Activated CD8-positive, alpha-beta memory T cell treated with anti-CD3 and anti-CD28 coated beads for 1 hour (primary cell): ENCODE results near the gene SLC51A.
"Not testable (repeated sequence)": the region's sequence is repeated elsewhere in the genome, so short reads cannot be mapped to it uniquely, and the experiment has no call there.

Experiments
- DNase-seq, 2 donors: peaks; one replicate each; pipeline ENCODE4 v3.0.0-alpha.2; 2020; ENCODE audit warnings: low read depth in 1 of 2; ENCODE audit errors: extremely low read depth in 1 of 2

Gene SLC51A

DNA sequence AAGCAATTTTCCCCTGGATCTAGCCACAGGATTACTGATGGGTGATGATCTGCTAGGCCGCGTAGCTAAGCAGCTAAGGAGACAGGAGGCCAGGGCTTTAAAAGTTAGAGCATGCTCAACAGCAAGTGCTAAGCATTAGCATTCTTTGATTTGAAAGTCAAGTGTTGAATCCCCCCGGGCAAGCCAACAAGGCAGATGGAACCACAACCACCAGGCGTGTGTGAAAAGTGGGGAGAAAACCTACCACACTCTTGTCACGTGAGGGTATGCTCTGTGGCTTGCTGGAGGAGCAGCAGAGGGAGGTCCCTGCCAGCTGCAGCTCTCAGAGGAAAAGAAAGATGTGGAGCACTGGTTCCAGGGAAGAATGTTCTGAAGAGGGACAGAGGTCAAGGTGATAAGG is 20.9 kb downstream of the SLC51A start:
- no peak for DNase-seq

- DNase-seq: no peak
Measured at GRCh38 chr3:196238612-196239560, 22.6 kb downstream of the SLC51A start.

GRCh38 chr3:196240424-196240823 is 24.1 kb downstream of the SLC51A start:
- no peak for DNase-seq

GRCh38 chr3:196241704-196242103 is 25.4 kb downstream of the SLC51A start:
- DNase-seq: no peak

GRCh38 chr3:196244166-196244565 is 27.8 kb downstream of the SLC51A start:
- not testable (repeated sequence) for DNase-seq

- DNase-seq: no peak
Measured at GRCh38 chr3:196246612-196247308, 30.4 kb downstream of the SLC51A start.

DNA sequence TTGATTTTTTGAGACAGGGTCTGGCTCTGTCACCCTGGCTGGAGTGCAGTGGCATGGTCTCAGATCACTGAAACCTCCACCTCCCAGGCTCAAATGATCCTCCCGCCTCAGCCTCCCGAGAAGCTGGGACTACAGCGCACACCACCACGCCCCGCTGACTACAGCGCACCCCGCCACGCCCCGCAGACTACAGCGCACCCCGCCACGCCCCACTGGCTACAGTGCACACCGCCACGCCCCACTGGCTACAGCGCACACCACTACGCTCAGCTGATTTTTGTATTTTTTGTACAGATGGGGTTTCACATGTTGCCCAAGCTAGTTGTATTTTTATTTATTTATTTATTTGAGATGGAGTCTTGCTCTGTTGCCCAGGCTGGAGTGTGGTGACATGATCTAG is 35.6 kb downstream of the SLC51A start:
- DNase-seq: no peak

- DNase-seq: no peak
Measured at GRCh38 chr3:196254376-196255283, 38.3 kb downstream of the SLC51A start.

DNA sequence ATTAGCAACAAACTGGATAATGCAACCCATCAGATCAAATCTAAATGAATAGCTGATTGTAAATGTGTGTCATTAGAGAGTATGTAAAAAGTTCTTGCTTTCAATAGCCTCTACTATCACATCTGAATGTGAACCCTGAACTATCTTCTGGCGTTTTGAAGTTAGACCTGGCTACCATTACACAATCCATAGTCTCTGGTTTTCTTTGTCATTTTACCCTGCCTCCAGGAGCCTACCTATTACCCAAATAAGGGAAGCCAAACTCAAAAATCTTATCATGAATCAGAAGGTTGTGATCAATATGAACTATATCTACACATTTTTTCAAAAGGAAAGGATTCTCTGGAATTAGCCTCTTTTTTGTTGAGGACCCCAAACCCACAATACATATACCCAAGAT is 39.4 kb downstream of the SLC51A start:
- no peak for DNase-seq

- no peak for DNase-seq
Measured at GRCh38 chr3:196260784-196261183, 44.5 kb downstream of the SLC51A start.

- no peak for DNase-seq
Measured at GRCh38 chr3:196263819-196264218, 47.5 kb downstream of the SLC51A start.

DNA sequence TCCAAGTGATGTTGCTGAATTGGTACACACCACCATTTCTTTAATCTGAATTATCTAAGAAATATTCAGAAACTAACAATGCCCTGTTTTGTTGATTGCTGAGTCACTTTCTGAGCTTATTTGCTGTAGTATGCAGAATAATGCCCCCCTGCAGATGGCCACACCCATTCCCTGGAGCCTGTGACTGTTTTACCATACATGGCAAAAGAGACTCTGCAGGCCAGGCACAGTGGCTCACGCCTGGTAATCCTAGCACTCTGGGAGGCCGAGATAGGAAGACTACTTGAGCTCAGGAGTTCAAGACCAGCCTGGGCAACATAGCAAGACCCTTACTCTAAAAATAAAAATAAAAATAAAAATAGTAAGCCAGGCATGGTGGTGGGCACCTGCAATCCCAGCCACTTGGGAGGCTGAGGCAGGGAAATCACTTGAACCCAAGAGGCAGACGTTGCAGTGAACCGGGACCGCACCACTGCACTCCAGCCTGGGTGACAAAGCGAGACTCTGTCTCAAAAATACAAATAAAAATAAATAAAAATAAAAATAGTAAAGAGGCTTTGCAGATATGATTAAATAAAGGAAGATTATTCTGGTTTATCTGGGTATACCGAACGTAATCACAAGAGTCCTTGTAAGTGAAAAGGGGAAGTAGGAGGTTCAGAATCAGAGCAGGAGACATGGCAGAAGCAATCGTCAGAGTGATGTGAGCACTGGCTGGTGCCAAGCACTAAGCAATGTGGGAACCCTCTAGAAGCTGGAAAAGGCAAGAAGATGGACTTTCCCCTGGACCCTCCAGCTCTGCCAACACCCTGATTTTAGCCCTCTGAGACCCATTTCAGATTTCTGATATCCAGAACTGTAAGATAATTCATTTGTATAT is 52.2 kb downstream of the SLC51A start:
- DNase-seq: no peak

- DNase-seq: no peak
Measured at GRCh38 chr3:196270499-196270898, 54.2 kb downstream of the SLC51A start.

GRCh38 chr3:196272826-196273225 is 56.5 kb downstream of the SLC51A start:
- DNase-seq: no peak

GRCh38 chr3:196273655-196274054 is 57.3 kb downstream of the SLC51A start:
- no peak for DNase-seq

GRCh38 chr3:196274585-196274984 is 58.3 kb downstream of the SLC51A start:
- peak in 1 of 2 donors; percentile 8 for DNase-seq

GRCh38 chr3:196275126-196275525 is 58.8 kb downstream of the SLC51A start:
- no peak for DNase-seq

GRCh38 chr3:196280689-196281440 is 64.5 kb downstream of the SLC51A start:
- no peak for DNase-seq

GRCh38 chr3:196281962-196282361 is 65.6 kb downstream of the SLC51A start:
- DNase-seq: no peak
